Stimulated activated naive CD8-positive, alpha-beta T cell treated with anti-CD3 and anti-CD28 coated beads, Interleukin-15, amount 100 ng/mL, for 72 hours (primary cell): Measurements from ENCODE around the gene SH2D1B.

ENCODE experiments used
- ATAC-seq: fragments of 150-1000 bp; cut with Tn5 transposase; 2 replicates; pipeline ENCODE4 v1.10.0; 2021; ENCODE audit warnings: mild to moderate bottlenecking, moderate library complexity
- DNase-seq, 2 donors: peaks; one replicate each; pipeline ENCODE4 v3.0.0; 2021 to 2022
- H3K27ac Mint-ChIP-seq, 2 donors: one replicate each; pipeline ENCODE4 v1.8.0; 2022; ENCODE audit warnings: mild to moderate bottlenecking in 2 of 2, mixed read lengths in 2 of 2, moderate library complexity in 2 of 2
- H3K27me3 Mint-ChIP-seq: one replicate; pipeline ENCODE4 v1.8.0; 2022; ENCODE audit warnings: mixed read lengths
- H3K4me1 Mint-ChIP-seq: one replicate; pipeline ENCODE4 v1.8.0; 2022; ENCODE audit warnings: mild to moderate bottlenecking, mixed read lengths
- H3K4me3 Mint-ChIP-seq, 2 donors: one replicate each; pipeline ENCODE4 v1.8.0; 2022; ENCODE audit warnings: mild to moderate bottlenecking in 2 of 2, mixed read lengths in 2 of 2, moderate library complexity in 1 of 2
- H3K9me3 Mint-ChIP-seq, 2 donors: one replicate each; pipeline ENCODE4 v1.8.0; 2022; ENCODE audit warnings: mixed read lengths in 2 of 2

Gene SH2D1B

GRCh38 chr1:162375463-162375862 lies 36.5 kb downstream of the SH2D1B start:
- Mint-ChIP-seq H3K27me3 (no peaks in the 10 kb centered on the region), H3K4me1 (no peaks in the 10 kb centered on the region), H3K4me3 (no peak overlapping the region), H3K9me3 (no peaks in the 10 kb centered on the region), H3K27ac (no peak overlapping the region)
- ATAC-seq, result no peak
- DNase-seq, result no peak

GRCh38 chr1:162374406-162374805 lies 37.5 kb downstream of the SH2D1B start:
- DNase-seq, result no peak
- H3K4me3 Mint-ChIP-seq, result no peak overlapping the region
- no peak for ATAC-seq
- H3K27ac Mint-ChIP-seq, result no peak overlapping the region
- H3K9me3 Mint-ChIP-seq, result no peaks in the 10 kb centered on the region
- H3K4me1 Mint-ChIP-seq, result no peaks in the 10 kb centered on the region
- no peaks in the 10 kb centered on the region for H3K27me3 Mint-ChIP-seq

- DNase-seq (no peak), ATAC-seq (no peak)
- Mint-ChIP-seq H3K27ac (no peak overlapping the region), H3K4me3 (no peak overlapping the region), H3K27me3 (no peaks in the 10 kb centered on the region), H3K9me3 (no peaks in the 10 kb centered on the region), H3K4me1 (no peaks in the 10 kb centered on the region)
These were observed 38.2 kb downstream of the SH2D1B start for GRCh38 chr1:162373541-162374260.

GRCh38 chr1:162373072-162373427 lies 38.9 kb downstream of the SH2D1B start:
- no peaks in the 10 kb centered on the region for H3K4me1 Mint-ChIP-seq
- H3K4me3 Mint-ChIP-seq, result no peak overlapping the region
- no peaks in the 10 kb centered on the region for H3K9me3 Mint-ChIP-seq
- H3K27ac Mint-ChIP-seq, result no peak overlapping the region
- no peaks in the 10 kb centered on the region for H3K27me3 Mint-ChIP-seq
- ATAC-seq, result no peak
- DNase-seq, result no peak

- DNase-seq, result no peak
These were observed 39.5 kb downstream of the SH2D1B start for GRCh38 chr1:162372159-162373071.

GRCh38 chr1:162371611-162372010 lies 40.3 kb downstream of the SH2D1B start:
- Mint-ChIP-seq H3K27ac (no peak overlapping the region), H3K4me1 (no peaks in the 10 kb centered on the region), H3K27me3 (no peaks in the 10 kb centered on the region), H3K9me3 (no peaks in the 10 kb centered on the region), H3K4me3 (no peak overlapping the region)
- ATAC-seq (no peak), DNase-seq (no peak)

More at GRCh38 chr1:162372159-162373071, 39.5 kb downstream of the SH2D1B start:
- H3K27me3 Mint-ChIP-seq, result no peaks in the 10 kb centered on the region
- H3K9me3 Mint-ChIP-seq, result no peaks in the 10 kb centered on the region
- ATAC-seq, result peak; percentile 31
- H3K27ac Mint-ChIP-seq, result no peak overlapping the region
- H3K4me1 Mint-ChIP-seq, result no peaks in the 10 kb centered on the region
- H3K4me3 Mint-ChIP-seq, result no peak overlapping the region

GRCh38 chr1:162370721-162371120 lies 41.2 kb downstream of the SH2D1B start:
- Mint-ChIP-seq H3K27me3 (no peaks in the 10 kb centered on the region), H3K27ac (no peak overlapping the region), H3K4me1 (no peaks in the 10 kb centered on the region), H3K4me3 (no peak overlapping the region), H3K9me3 (no peaks in the 10 kb centered on the region)
- DNase-seq, result no peak
- ATAC-seq, result no peak

- ATAC-seq, result no peak
- H3K9me3 Mint-ChIP-seq, result no peaks in the 10 kb centered on the region
- no peak for DNase-seq
- H3K4me1 Mint-ChIP-seq, result no peaks in the 10 kb centered on the region
- no peak overlapping the region for H3K4me3 Mint-ChIP-seq
- no peak overlapping the region for H3K27ac Mint-ChIP-seq
- no peaks in the 10 kb centered on the region for H3K27me3 Mint-ChIP-seq
These were observed 41.8 kb downstream of the SH2D1B start for GRCh38 chr1:162370161-162370560.

- no peak for DNase-seq
- Mint-ChIP-seq H3K27ac (no peak overlapping the region), H3K4me1 (no peaks in the 10 kb centered on the region), H3K4me3 (no peak overlapping the region), H3K9me3 (no peaks in the 10 kb centered on the region), H3K27me3 (no peaks in the 10 kb centered on the region)
- no peak for ATAC-seq
These were observed 42.4 kb downstream of the SH2D1B start for GRCh38 chr1:162369571-162369970.

- H3K27me3 Mint-ChIP-seq, result peaks cover 11% of the 10 kb centered on the region
- ATAC-seq, result no peak
- H3K4me3 Mint-ChIP-seq, result no peak overlapping the region
- H3K9me3 Mint-ChIP-seq, result no peaks in the 10 kb centered on the region
- no peak for DNase-seq
- H3K27ac Mint-ChIP-seq, result no peak overlapping the region
- H3K4me1 Mint-ChIP-seq, result no peaks in the 10 kb centered on the region
These were observed 43.5 kb downstream of the SH2D1B start for GRCh38 chr1:162368451-162368850.

- no peak overlapping the region for H3K27ac Mint-ChIP-seq
- ATAC-seq (no peak), DNase-seq (no peak)
- peaks cover 14% of the 10 kb centered on the region for H3K27me3 Mint-ChIP-seq
- no peaks in the 10 kb centered on the region for H3K4me1 Mint-ChIP-seq
- no peaks in the 10 kb centered on the region for H3K9me3 Mint-ChIP-seq
- no peak overlapping the region for H3K4me3 Mint-ChIP-seq
These were observed 44.2 kb downstream of the SH2D1B start for GRCh38 chr1:162367772-162368171.

GRCh38 chr1:162367073-162367472 lies 44.9 kb downstream of the SH2D1B start:
- DNase-seq (no peak), ATAC-seq (no peak)
- peak overlapping the region in 1 of 2 donors; percentile 49 for H3K4me3 Mint-ChIP-seq
- H3K27me3 Mint-ChIP-seq, result peaks cover 14% of the 10 kb centered on the region
- H3K4me1 Mint-ChIP-seq, result no peaks in the 10 kb centered on the region
- H3K27ac Mint-ChIP-seq, result no peak overlapping the region
- no peaks in the 10 kb centered on the region for H3K9me3 Mint-ChIP-seq

GRCh38 chr1:162366671-162367070 lies 45.3 kb downstream of the SH2D1B start:
- Mint-ChIP-seq H3K4me1 (no peaks in the 10 kb centered on the region), H3K27me3 (peaks cover 14% of the 10 kb centered on the region), H3K9me3 (no peaks in the 10 kb centered on the region), H3K27ac (no peak overlapping the region), H3K4me3 (peak overlapping the region in 1 of 2 donors; percentile 49)
- ATAC-seq (peak; percentile 10), DNase-seq (no peak)

- DNase-seq (no peak), ATAC-seq (no peak)
- Mint-ChIP-seq H3K4me1 (no peaks in the 10 kb centered on the region), H3K27me3 (peaks cover 14% of the 10 kb centered on the region), H3K9me3 (no peaks in the 10 kb centered on the region), H3K4me3 (no peak overlapping the region), H3K27ac (no peak overlapping the region)
These were observed 45.8 kb downstream of the SH2D1B start for GRCh38 chr1:162366149-162366548.

- H3K9me3 Mint-ChIP-seq, result no peaks in the 10 kb centered on the region
- H3K27me3 Mint-ChIP-seq, result peaks cover 14% of the 10 kb centered on the region
- H3K4me1 Mint-ChIP-seq, result no peaks in the 10 kb centered on the region
- ATAC-seq (no peak), DNase-seq (no peak)
- no peak overlapping the region for H3K27ac Mint-ChIP-seq
- no peak overlapping the region for H3K4me3 Mint-ChIP-seq
These were observed 46.5 kb downstream of the SH2D1B start for GRCh38 chr1:162365284-162366020.

- Mint-ChIP-seq H3K9me3 (no peaks in the 10 kb centered on the region), H3K4me3 (no peak overlapping the region), H3K4me1 (no peaks in the 10 kb centered on the region), H3K27ac (peak overlapping the region in 1 of 2 donors; percentile 35), H3K27me3 (peaks cover 14% of the 10 kb centered on the region)
- no peak for ATAC-seq
- DNase-seq, result no peak
These were observed 47.4 kb downstream of the SH2D1B start for GRCh38 chr1:162364498-162364897.
